Tibial nerve (tissue), 4 donors: ENCODE results near the gene GSTA2. TPM values are rescaled to one million over a fixed set of nuclear protein-coding genes. Genes with fewer than 3 reads are reported as not detected.

Experiments
- DNase-seq, 2 donors: peaks; one replicate each; pipeline ENCODE4 v3.0.0-alpha.2; 2019; ENCODE audit warnings: low spot score in 2 of 2
- H3K27ac ChIP-seq, 4 donors: fragments of 200-600 bp; sonication (generic) in 3 of 4; one replicate each; pipeline ENCODE4 v1.5.1; 2017 to 2019; ENCODE audit warnings: mild to moderate bottlenecking in 1 of 4
- H3K27me3 ChIP-seq, 2 donors: fragments of 200-600 bp; sonication (generic) in 1 of 2; one replicate each; pipeline versions ENCODE4 v1.5.1 to v1.6.0; 2017 to 2019
- H3K36me3 ChIP-seq, 3 donors: fragments of 200-600 bp; sonication (generic); one replicate each; pipeline ENCODE4 v1.5.1; 2018 to 2019
- H3K4me1 ChIP-seq, 4 donors: fragments of 200-600 bp; sonication (generic) in 3 of 4; one replicate each; pipeline ENCODE4 v1.5.1; 2017 to 2019
- H3K4me3 ChIP-seq, 4 donors: fragments of 200-600 bp; sonication (generic) in 3 of 4; one replicate each; pipeline ENCODE4 v1.5.1; 2017 to 2019; ENCODE audit warnings: mild to moderate bottlenecking in 1 of 4, moderate library complexity in 1 of 4
- H3K9me3 ChIP-seq, 4 donors: fragments of 200-600 bp; sonication (generic) in 3 of 4; one replicate each; pipeline ENCODE4 v1.5.1; 2017 to 2019
- CTCF ChIP-seq, 5 experiments: fragments of 200-600 bp in 3 of 5; fragments of 450-650 bp in 2 of 5; sonication (generic) in 3 of 5; IDR thresholded peaks; one replicate each; pipeline ENCODE4 v1.5.1; 2016 to 2019; ENCODE audit warnings: antibody characterized with exemption in 5 of 5, mild to moderate bottlenecking in 3 of 5, moderate library complexity in 2 of 5
- EP300 ChIP-seq, 2 donors: sonication (generic); formaldehyde crosslinking; IDR thresholded peaks; one replicate each; pipeline ENCODE4 v1.6.1; 2017; ENCODE audit warnings: antibody characterized with exemption in 2 of 2, mild to moderate bottlenecking in 1 of 2
- POLR2A ChIP-seq, 2 donors: fragments of 450-650 bp; IDR thresholded peaks; one replicate each; pipeline ENCODE4 v1.6.1; 2017; ENCODE audit warnings: antibody characterized with exemption in 2 of 2, mild to moderate bottlenecking in 2 of 2, moderate library complexity in 2 of 2
- WGBS, 2 donors: methylation state at CpG; one replicate each; pipeline ENCODE4 v1.1.5; 2018; 5-methylcytosine and 5-hydroxymethylcytosine counted together
- total RNA-seq, 4 donors: library from RNA; depleted of rRNA; stranded (reverse); fragments of >200 nt; gene quantifications; one replicate each; pipeline ENCODE4 v1.1.0, GENCODE V29; 2016

The GSTA2 gene
- total RNA-seq, 4 donors from 2014 or later, result not detected

GRCh38 chr6:52734072-52734471 is 29.2 kb downstream of the GSTA2 start:
- Histone ChIP-seq H3K4me3 (no peak overlapping the region), H3K27me3 (no peaks in the 10 kb centered on the region), H3K9me3 (no peaks in the 10 kb centered on the region), H3K4me1 (no peaks in the 10 kb centered on the region), H3K27ac (no peak overlapping the region), H3K36me3 (no peaks in the 10 kb centered on the region)
- no peak for DNase-seq
- TF ChIP-seq EP300 (IDR thresholded peaks at IDR 0.05) (no peak), CTCF (IDR thresholded peaks at IDR 0.05) (no peak), POLR2A (IDR thresholded peaks at IDR 0.05) (no peak)
- 87 to 94% methylated on average over 3 of the region's 3 CpGs for WGBS, 2 donors

GRCh38 chr6:52733172-52733571 is 30.1 kb downstream of the GSTA2 start:
- H3K9me3 ChIP-seq, result no peaks in the 10 kb centered on the region
- 100% methylated on average over 1 of the region's 1 CpG for WGBS, 2 donors
- no peak for DNase-seq
- H3K27ac ChIP-seq, result no peak overlapping the region
- TF ChIP-seq EP300 (IDR thresholded peaks at IDR 0.05), result no peak
- no peak for TF ChIP-seq CTCF (IDR thresholded peaks at IDR 0.05)
- no peak for TF ChIP-seq POLR2A (IDR thresholded peaks at IDR 0.05)
- no peaks in the 10 kb centered on the region for H3K27me3 ChIP-seq
- no peaks in the 10 kb centered on the region for H3K36me3 ChIP-seq
- H3K4me3 ChIP-seq, result no peak overlapping the region
- H3K4me1 ChIP-seq, result no peaks in the 10 kb centered on the region

GRCh38 chr6:52731719-52732118 is 31.6 kb downstream of the GSTA2 start:
- H3K27ac ChIP-seq, result no peak overlapping the region
- H3K9me3 ChIP-seq, result no peaks in the 10 kb centered on the region
- no peaks in the 10 kb centered on the region for H3K36me3 ChIP-seq
- WGBS, 2 donors, result 51 to 54% methylated on average over 6 of the region's 6 CpGs
- no peaks in the 10 kb centered on the region for H3K4me1 ChIP-seq
- DNase-seq, result no peak
- no peak for TF ChIP-seq POLR2A (IDR thresholded peaks at IDR 0.05)
- TF ChIP-seq EP300 (IDR thresholded peaks at IDR 0.05), result no peak
- TF ChIP-seq CTCF (IDR thresholded peaks at IDR 0.05), result no peak
- H3K27me3 ChIP-seq, result no peaks in the 10 kb centered on the region
- no peak overlapping the region for H3K4me3 ChIP-seq

GRCh38 chr6:52729576-52729975 is 33.7 kb downstream of the GSTA2 start:
- Histone ChIP-seq H3K27ac (no peak overlapping the region), H3K27me3 (no peaks in the 10 kb centered on the region), H3K36me3 (no peaks in the 10 kb centered on the region), H3K4me3 (no peak overlapping the region), H3K4me1 (peaks cover 0 to 2% (median 0%) of the 10 kb centered on the region in 4 donors), H3K9me3 (peaks cover 0 to 6% (median 0%) of the 10 kb centered on the region in 4 donors)
- TF ChIP-seq EP300 (IDR thresholded peaks at IDR 0.05), result no peak
- no peak for TF ChIP-seq CTCF (IDR thresholded peaks at IDR 0.05)
- TF ChIP-seq POLR2A (IDR thresholded peaks at IDR 0.05), result no peak
- WGBS, 2 donors, result 86 to 87% methylated on average over 1 of the region's 1 CpG
- no peak for DNase-seq

- DNase-seq, result no peak
- peaks cover 0 to 14% (median 0%) of the 10 kb centered on the region in 4 donors for H3K4me1 ChIP-seq
- 41 to 51% methylated on average over 3 of the region's 3 CpGs for WGBS, 2 donors
- no peak overlapping the region for H3K27ac ChIP-seq
- H3K4me3 ChIP-seq, result no peak overlapping the region
- no peaks in the 10 kb centered on the region for H3K27me3 ChIP-seq
- H3K9me3 ChIP-seq, result peaks cover 0 to 6% (median 0%) of the 10 kb centered on the region in 4 donors
- no peaks in the 10 kb centered on the region for H3K36me3 ChIP-seq
- TF ChIP-seq EP300 (IDR thresholded peaks at IDR 0.05), result no peak
- no peak for TF ChIP-seq POLR2A (IDR thresholded peaks at IDR 0.05)
- TF ChIP-seq CTCF (IDR thresholded peaks at IDR 0.05), result no peak
Measured at GRCh38 chr6:52728394-52728793, 34.9 kb downstream of the GSTA2 start.
